Bronchial epithelial cell (primary cell): ENCODE data around the gene CD248. TPM values are rescaled to one million over a fixed set of nuclear protein-coding genes. Genes with fewer than 3 reads are reported as not detected.

Source experiments
- DNase-seq: peaks from one replicate; pipeline ENCODE4 v3.0.0-alpha.2; 2010; ENCODE audit warnings: low read depth
- FAIRE-seq: peaks from 2 replicates; lab custom pipeline; 2011; peaks lifted over from hg19 to GRCh38; lab: Jason Lieb, UNC
- H3K27me3 ChIP-seq: 2 replicates; pipeline ENCODE4 v1.5.1; 2011; ENCODE audit warnings: low read length; ENCODE audit not compliant: control insufficient read depth, insufficient read depth
- H3K36me3 ChIP-seq: 2 replicates; pipeline ENCODE4 v1.5.1; 2011; ENCODE audit warnings: low read length; ENCODE audit not compliant: control insufficient read depth, insufficient read depth
- H3K4me3 ChIP-seq: 2 replicates; pipeline ENCODE4 v1.5.1; 2011; ENCODE audit warnings: mild to moderate bottlenecking, low read depth, low read length, control low read depth
- total RNA-seq: library from RNA; depleted of rRNA; stranded (reverse); fragments of >200 nt; gene quantifications from 2 replicates; pipeline ENCODE4 v1.2.1, GENCODE V29; 2014
- TF ChIP-seq, protein P1 (sequence below): IDR thresholded peaks from 2 replicates; pipeline ENCODE4 v1.5.1; 2011; ENCODE audit warnings: mild to moderate bottlenecking, moderate library complexity, low read length, control low read depth, inconsistent platforms; ENCODE audit not compliant: insufficient read depth, severe bottlenecking

Gene CD248
- total RNA-seq, 1 donor from 2014 or later = under 0.01 TPM

DNA sequence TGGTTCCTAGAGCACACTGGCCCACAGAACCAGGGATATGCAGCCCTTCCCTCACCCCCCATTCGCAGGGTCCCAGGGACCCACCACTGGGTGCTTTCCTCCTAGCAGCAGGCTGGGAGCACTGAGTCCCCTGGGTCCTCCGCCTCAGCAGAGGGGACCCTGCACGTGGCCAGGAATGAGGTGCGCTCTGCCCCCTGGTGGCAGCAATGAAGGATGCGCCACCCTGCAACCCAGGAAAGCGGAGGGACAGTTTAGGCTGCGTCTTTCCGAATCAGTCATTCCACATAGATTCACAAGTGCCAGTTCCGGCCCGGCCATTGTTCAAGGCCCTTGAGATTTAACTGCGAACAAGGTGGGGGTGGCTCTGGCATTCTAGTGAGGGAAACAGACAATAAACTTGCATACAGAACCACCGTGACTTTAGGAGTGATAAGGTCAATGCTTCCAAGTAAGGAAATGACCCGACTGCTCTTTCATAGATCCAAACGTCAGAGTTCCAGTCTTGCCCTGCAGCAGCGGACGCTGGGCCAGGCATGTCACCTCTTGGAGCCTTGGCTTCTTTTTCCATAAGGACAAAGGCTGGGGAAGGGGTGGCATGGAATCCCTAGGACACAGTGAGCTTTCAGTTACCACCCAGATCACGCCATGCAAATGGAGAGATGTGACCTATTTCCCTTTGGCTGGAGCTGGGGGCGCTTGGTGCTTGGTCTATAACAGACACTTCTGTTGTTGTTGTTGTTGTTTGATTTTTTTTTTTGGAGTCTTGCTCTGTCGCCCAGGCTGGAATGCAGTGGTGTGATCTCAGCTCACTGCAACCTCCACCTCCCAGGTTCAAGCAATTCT, 11.7 kb upstream of the CD248 start:
- Histone ChIP-seq H3K36me3 (peaks cover 21% of the 10 kb centered on the region), H3K27me3 (no peaks in the 10 kb centered on the region), H3K4me3 (no peak overlapping the region)
- TF ChIP-seq, protein P1, sequence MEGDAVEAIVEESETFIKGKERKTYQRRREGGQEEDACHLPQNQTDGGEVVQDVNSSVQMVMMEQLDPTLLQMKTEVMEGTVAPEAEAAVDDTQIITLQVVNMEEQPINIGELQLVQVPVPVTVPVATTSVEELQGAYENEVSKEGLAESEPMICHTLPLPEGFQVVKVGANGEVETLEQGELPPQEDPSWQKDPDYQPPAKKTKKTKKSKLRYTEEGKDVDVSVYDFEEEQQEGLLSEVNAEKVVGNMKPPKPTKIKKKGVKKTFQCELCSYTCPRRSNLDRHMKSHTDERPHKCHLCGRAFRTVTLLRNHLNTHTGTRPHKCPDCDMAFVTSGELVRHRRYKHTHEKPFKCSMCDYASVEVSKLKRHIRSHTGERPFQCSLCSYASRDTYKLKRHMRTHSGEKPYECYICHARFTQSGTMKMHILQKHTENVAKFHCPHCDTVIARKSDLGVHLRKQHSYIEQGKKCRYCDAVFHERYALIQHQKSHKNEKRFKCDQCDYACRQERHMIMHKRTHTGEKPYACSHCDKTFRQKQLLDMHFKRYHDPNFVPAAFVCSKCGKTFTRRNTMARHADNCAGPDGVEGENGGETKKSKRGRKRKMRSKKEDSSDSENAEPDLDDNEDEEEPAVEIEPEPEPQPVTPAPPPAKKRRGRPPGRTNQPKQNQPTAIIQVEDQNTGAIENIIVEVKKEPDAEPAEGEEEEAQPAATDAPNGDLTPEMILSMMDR = peak; percentile 90
- peak; percentile 55 for DNase-seq
- peak; percentile 64 for FAIRE-seq

DNA sequence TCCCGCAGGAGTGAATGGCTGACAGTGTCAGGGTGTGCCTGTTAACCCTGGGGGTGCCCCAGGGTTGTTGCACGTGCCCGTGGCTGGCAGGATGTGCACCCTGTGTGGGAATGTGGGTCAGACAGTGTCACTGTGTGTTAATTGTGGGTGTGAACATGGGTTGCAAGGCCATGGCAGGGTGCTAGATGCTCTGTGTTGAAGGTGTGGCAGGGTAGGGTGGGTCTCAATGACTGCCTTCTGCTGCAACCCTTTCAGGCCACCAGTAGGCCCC, 11.1 kb upstream of the CD248 start:
- Histone ChIP-seq H3K4me3 (no peak overlapping the region), H3K27me3 (no peaks in the 10 kb centered on the region), H3K36me3 (peaks cover 16% of the 10 kb centered on the region)
- DNase-seq (peak; percentile 40), FAIRE-seq (no peak)
- TF ChIP-seq, protein P1 = no peak

DNA sequence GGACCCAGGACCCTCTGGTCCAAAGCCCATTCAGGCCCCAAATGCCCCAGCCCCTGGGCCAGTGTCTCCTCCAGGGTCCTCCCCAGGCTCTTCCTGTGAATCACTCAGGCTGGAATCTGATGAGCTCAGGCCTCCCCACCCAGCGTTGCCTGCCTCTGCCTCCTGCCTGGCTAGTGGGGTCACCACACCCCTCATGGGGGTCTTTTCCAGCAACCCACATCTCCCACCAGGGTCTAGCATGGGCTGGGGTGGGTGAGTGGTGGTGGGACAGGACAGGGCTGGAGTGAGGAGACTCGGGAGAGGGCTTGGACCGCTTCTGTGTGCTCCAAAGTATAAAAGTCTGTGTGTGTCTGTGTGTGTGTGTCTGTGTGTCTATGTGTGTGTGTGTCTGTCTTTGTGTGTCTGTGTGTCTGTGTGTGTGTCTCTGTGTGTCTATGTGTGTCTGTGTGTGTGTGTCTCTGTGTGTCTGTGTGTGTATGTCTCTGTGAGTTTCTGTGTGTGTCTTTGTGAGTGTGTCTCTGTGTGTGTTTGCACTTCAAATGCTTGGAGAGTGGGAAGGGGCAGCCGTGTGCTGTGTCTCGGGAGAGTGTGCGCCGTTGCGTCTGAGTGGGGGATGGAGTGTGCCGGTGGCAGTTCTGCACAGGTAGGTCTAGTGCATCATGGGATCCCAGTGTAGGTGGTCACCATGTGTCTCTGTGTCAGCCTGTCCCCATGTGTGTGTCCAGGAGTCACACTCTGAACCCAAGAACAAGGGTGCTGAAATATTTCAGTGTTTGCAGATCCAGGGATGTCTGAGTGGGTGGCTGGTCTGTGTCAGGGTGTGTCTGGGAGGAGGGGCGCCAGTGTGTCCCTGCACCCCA, 10.6 kb upstream of the CD248 start:
- FAIRE-seq (peak; percentile 94), DNase-seq (peak; percentile 38)
- Histone ChIP-seq H3K36me3 (peaks cover 10% of the 10 kb centered on the region), H3K4me3 (no peak overlapping the region), H3K27me3 (no peaks in the 10 kb centered on the region)
- TF ChIP-seq, protein P1 = no peak

DNA sequence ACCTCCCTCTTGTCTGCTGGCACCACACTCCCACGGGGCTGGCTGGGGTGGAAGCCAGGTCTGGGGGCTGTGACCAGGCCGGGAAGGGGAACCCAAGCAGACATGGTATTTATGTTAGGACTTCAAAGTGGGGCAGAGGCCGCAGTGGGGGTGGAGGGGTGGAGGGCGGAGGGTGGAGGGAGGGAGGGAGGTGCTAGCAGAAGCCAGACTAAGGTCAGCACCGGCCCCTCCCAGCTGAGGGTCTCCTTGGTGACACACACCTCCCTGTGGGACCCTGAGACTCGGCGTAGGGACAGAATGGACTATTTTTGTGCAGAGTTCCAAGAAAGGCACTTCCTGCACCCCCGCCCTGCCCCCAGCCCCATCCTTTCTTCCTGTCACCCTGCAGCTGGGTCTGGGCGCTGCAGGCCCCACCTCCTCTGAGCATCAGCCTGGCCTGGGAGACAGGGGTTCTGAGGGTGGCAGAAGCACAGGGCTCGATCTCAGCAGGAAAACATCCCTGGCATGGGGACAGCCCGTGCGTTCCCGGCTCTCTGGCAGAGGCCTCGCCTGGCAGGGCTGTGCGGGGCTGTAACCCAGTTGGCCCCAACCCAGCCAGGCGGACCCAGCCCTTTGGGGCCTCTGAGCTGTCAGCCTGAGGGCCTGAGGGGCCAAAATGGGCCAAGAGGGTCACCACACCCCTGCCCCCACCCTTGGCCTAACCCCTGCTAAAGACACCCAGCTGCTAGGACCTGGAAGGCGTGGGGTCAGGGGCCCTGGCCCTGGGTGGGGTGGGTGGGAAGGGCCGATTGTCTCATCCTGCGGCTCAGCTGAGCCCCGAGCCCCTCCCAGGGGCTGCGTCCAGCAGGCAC, 9.6 kb upstream of the CD248 start:
- no peaks in the 10 kb centered on the region for H3K27me3 ChIP-seq
- FAIRE-seq (no peak), DNase-seq (no peak)
- TF ChIP-seq, protein P1 = no peak
- H3K36me3 ChIP-seq = peaks cover under 1% of the 10 kb centered on the region
- H3K4me3 ChIP-seq = no peak overlapping the region

DNA sequence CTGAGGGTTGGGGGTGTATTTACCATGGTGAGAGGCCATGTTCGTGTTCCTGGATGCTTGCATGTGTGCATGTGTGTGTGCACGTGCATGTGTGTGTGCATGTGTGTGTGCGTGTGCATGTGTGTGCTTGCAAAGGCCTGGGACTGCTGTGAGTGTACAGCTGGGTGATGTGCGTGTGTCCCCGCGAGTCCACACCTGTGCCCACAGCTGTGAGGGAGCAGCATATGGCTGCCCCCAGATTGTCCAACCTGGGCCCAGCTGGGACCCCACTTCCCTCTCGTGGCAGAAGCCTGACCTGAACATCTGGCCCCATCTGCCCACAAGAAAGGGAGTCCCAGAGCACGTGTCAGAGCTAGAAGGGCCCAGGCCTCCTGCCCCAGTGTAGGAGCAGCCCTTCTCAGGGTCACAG, 8.4 kb upstream of the CD248 start:
- no peak overlapping the region for H3K4me3 ChIP-seq
- H3K27me3 ChIP-seq = no peaks in the 10 kb centered on the region
- DNase-seq (no peak), FAIRE-seq (peak; percentile 91)
- TF ChIP-seq, protein P1 = no peak
- H3K36me3 ChIP-seq = no peaks in the 10 kb centered on the region
